ENCODE data around the gene TAAR2. TPM values are rescaled to one million over a fixed set of nuclear protein-coding genes. Genes with fewer than 3 reads are reported as not detected.

TAAR2 gene
- total and polyA plus RNA-seq, 8 donors = not detected

GRCh38 chr6:132587424-132587823, 36.7 kb downstream of the TAAR2 start:
- Histone ChIP-seq H3K27ac (no peak overlapping the region), H3K9me3 (no peaks in the 10 kb centered on the region), H3K27me3 (no peaks in the 10 kb centered on the region), H3K36me3 (no peaks in the 10 kb centered on the region), H3K4me3 (no peak overlapping the region), H3K4me1 (peaks cover 0 to 12% (median 0%) of the 10 kb centered on the region in 3 donors)
- FAIRE-seq (no peak), ATAC-seq (no peak), DNase-seq (no peak)
- WGBS, 2 donors = 63 to 77% methylated on average over 2 of the region's 2 CpGs
- intact Hi-C loops (cut with DNase I) = no loop called here
- TF ChIP-seq, protein P1, sequence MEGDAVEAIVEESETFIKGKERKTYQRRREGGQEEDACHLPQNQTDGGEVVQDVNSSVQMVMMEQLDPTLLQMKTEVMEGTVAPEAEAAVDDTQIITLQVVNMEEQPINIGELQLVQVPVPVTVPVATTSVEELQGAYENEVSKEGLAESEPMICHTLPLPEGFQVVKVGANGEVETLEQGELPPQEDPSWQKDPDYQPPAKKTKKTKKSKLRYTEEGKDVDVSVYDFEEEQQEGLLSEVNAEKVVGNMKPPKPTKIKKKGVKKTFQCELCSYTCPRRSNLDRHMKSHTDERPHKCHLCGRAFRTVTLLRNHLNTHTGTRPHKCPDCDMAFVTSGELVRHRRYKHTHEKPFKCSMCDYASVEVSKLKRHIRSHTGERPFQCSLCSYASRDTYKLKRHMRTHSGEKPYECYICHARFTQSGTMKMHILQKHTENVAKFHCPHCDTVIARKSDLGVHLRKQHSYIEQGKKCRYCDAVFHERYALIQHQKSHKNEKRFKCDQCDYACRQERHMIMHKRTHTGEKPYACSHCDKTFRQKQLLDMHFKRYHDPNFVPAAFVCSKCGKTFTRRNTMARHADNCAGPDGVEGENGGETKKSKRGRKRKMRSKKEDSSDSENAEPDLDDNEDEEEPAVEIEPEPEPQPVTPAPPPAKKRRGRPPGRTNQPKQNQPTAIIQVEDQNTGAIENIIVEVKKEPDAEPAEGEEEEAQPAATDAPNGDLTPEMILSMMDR (IDR thresholded peaks at IDR 0.05) = no peak

- H3K9me3 ChIP-seq = no peaks in the 10 kb centered on the region
- ATAC-seq = no peak
- no peak overlapping the region for H3K4me3 ChIP-seq
- no peaks in the 10 kb centered on the region for H3K27me3 ChIP-seq
- no peak overlapping the region for H3K27ac ChIP-seq
- intact Hi-C loops (cut with DNase I) = no loop called here
- TF ChIP-seq, protein P1 (IDR thresholded peaks at IDR 0.05) = no peak
- no peaks in the 10 kb centered on the region for H3K4me1 ChIP-seq
- no peak for FAIRE-seq
- WGBS, 2 donors = 68 to 77% methylated on average over 1 of the region's 1 CpG
- DNase-seq = no peak
- H3K36me3 ChIP-seq = no peaks in the 10 kb centered on the region
These were observed 39.4 kb downstream of the TAAR2 start for GRCh38 chr6:132584698-132585097.

DNA sequence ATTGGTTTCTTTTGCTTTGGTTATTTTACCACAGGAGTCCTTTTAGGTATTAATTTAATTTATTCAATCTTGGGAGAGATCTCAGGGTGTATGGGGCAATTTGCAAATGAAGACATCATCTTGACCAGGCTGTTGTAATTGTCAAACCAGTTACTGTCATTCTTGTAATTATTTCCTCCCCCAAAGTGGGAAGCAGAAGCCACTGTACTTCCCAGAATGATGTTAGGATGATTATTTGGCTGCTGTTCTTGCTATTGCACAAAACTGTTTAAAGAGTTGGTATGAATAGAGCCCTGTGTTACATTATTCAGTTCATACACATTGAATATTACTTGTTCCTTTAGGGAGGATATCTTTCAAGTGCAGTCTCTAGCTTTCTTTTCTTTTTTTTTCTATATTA, 52.3 kb downstream of the TAAR2 start:
- no peak for DNase-seq
- H3K9me3 ChIP-seq = no peaks in the 10 kb centered on the region
- no peak overlapping the region for H3K27ac ChIP-seq
- intact Hi-C loops (cut with DNase I) = no loop called here
- H3K36me3 ChIP-seq = no peaks in the 10 kb centered on the region
- TF ChIP-seq, protein P1 (IDR thresholded peaks at IDR 0.05) = no peak
- H3K27me3 ChIP-seq = no peaks in the 10 kb centered on the region
- no peaks in the 10 kb centered on the region for H3K4me1 ChIP-seq
- ATAC-seq = no peak
- H3K4me3 ChIP-seq = no peak overlapping the region
- no peak for FAIRE-seq

DNA sequence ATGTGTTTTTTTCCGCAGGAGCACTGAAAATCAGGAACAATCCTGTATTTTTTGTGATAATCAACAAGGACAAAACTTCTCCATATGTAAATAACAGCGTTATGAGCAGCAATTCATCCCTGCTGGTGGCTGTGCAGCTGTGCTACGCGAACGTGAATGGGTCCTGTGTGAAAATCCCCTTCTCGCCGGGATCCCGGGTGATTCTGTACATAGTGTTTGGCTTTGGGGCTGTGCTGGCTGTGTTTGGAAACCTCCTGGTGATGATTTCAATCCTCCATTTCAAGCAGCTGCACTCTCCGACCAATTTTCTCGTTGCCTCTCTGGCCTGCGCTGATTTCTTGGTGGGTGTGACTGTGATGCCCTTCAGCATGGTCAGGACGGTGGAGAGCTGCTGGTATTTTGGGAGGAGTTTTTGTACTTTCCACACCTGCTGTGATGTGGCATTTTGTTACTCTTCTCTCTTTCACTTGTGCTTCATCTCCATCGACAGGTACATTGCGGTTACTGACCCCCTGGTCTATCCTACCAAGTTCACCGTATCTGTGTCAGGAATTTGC, 53.8 kb downstream of the TAAR2 start, which contains the start of gene TAAR6:
TAAR6 (plus strand) TSS at position 102 of the 557 bp plus-strand sequence; CDS start at position 102, 0 bp downstream.
- no peak for DNase-seq
- Histone ChIP-seq H3K36me3 (no peaks in the 10 kb centered on the region), H3K9me3 (no peaks in the 10 kb centered on the region), H3K27me3 (no peaks in the 10 kb centered on the region), H3K27ac (no peak within 1 kb of the TSS), H3K4me1 (no peaks in the 10 kb centered on the region), H3K4me3 (no peak within 1 kb of the TSS)
- no peak for ATAC-seq
- WGBS, 2 donors = 61 to 64% methylated on average over 15 of the region's 15 CpGs
- intact Hi-C loops (cut with DNase I) = no loop called here
- FAIRE-seq = no peak
- TF ChIP-seq, protein P1 (IDR thresholded peaks at IDR 0.05) = no peak

DNA sequence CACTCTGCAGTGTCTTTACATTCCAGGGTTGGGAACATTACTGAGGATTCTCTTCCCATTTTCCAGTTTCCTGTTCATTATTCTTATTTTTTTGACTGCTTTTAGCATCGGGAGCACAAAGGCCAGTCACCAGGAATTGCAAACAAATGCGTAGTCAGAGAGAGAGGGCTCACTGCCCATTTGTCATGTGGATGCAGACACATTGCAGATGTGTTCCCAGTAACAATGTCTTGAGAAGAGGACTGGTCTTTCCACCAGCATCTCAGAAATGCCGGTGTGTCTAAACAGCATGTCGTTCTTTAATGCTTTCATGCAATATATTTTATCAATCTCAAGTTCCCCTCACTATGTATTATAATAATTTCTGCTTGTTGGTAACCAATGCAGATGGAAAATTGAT, 54.9 kb downstream of the TAAR2 start:
- no peaks in the 10 kb centered on the region for H3K36me3 ChIP-seq
- WGBS, 2 donors = 54 to 62% methylated on average over 4 of the region's 4 CpGs
- DNase-seq = no peak
- intact Hi-C loops (cut with DNase I) = no loop called here
- no peak overlapping the region for H3K27ac ChIP-seq
- no peaks in the 10 kb centered on the region for H3K9me3 ChIP-seq
- TF ChIP-seq, protein P1 (IDR thresholded peaks at IDR 0.05) = no peak
- no peaks in the 10 kb centered on the region for H3K27me3 ChIP-seq
- H3K4me3 ChIP-seq = no peak overlapping the region
- H3K4me1 ChIP-seq = no peaks in the 10 kb centered on the region
- ATAC-seq = no peak
- no peak for FAIRE-seq

Data from pancreas (tissue), 10 donors.